LNCaP clone FGC (cell line): ENCODE results near the gene LIFR.

Experiments used
- DNase-seq: peaks from one replicate; pipeline ENCODE4 v3.0.0-alpha.2; 2011; ENCODE audit warnings: low read depth
- H3K4me3 ChIP-seq: 2 replicates; pipeline ENCODE4 v1.5.1; 2011; ENCODE audit warnings: mild to moderate bottlenecking, low read depth, low read length, control low read depth
- CTCF ChIP-seq: IDR thresholded peaks from 2 replicates; pipeline ENCODE4 v1.5.1; 2012; ENCODE audit warnings: mild to moderate bottlenecking; ENCODE audit not compliant: control insufficient read depth, insufficient read depth; ENCODE audit errors: extremely low read depth

Gene LIFR

GRCh38 chr5:38538161-38538560, 18.3 kb downstream of the LIFR start:
- no peak overlapping the region for H3K4me3 ChIP-seq
- DNase-seq, result no peak
- no peak for TF ChIP-seq CTCF

- H3K4me3 ChIP-seq, result no peak overlapping the region
- TF ChIP-seq CTCF, result no peak
- no peak for DNase-seq
Observed at GRCh38 chr5:38537505-38537904, 18.9 kb downstream of the LIFR start.

GRCh38 chr5:38536968-38537367, 19.5 kb downstream of the LIFR start:
- H3K4me3 ChIP-seq, result no peak overlapping the region
- TF ChIP-seq CTCF, result no peak
- DNase-seq, result no peak

GRCh38 chr5:38535845-38536244, 20.6 kb downstream of the LIFR start:
- TF ChIP-seq CTCF, result no peak
- no peak for DNase-seq
- no peak overlapping the region for H3K4me3 ChIP-seq

GRCh38 chr5:38535248-38535750, 21.1 kb downstream of the LIFR start:
- H3K4me3 ChIP-seq, result no peak overlapping the region
- DNase-seq, result no peak
- no peak for TF ChIP-seq CTCF

- H3K4me3 ChIP-seq, result no peak overlapping the region
- DNase-seq, result no peak
- no peak for TF ChIP-seq CTCF
Observed at GRCh38 chr5:38534156-38534453, 22.3 kb downstream of the LIFR start.

GRCh38 chr5:38533286-38534155, 22.9 kb downstream of the LIFR start:
- no peak for DNase-seq
- no peak overlapping the region for H3K4me3 ChIP-seq
- no peak for TF ChIP-seq CTCF
